ENCODE measurements around the gene CXCR5. TPM values are rescaled to one million over a fixed set of nuclear protein-coding genes. Genes with fewer than 3 reads are reported as not detected.
A peak's percentile ranks its signal among the peaks of the same experiment; 100 is the strongest.

The CXCR5 gene
- total and polyA plus RNA-seq, 10 of the 15 experiments (the other 5 are each of a cell fraction or from before 2014, with no cell fraction given): 0.03 to 0.63 (median 0.25) TPM

DNA sequence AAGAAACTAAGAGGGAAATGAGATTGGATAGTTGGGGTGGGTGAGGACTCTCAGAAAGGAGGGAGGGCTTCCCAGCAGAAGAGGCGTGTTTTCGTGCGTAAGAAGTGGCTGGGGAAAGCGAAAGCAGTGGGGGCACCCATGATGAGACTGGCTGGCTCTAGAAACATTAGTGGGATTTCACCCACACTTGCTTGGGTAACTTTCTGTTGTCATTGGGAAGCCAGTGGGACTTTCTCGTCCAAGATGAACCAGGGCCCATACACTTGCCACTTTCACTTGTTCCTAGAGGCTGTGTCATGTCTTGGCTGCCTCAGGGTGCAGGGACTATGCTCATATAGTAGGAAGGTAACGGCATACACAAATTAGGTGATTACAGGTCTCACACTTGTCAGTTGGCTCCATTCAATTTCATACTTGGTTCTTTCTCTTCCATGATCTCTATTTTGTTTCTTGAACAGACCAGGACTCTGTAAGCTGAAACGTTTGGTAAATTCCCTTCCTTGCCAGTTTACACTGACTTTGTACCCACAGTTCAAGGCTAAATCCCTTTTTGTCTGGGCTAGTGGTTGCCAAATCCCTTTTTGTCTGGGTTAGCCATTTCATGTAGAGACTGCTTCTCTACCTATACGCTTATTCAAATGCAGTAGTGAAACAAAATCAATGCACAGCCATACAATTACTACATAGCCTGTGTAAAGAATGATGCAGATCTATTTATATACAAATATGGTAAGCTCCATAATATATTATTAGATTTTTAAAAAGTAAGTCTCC is 42.0 kb upstream of the CXCR5 start (continued):
- TF ChIP-seq MEF2B (IDR thresholded peaks at IDR 0.05; ENCODE audit: partially characterized antibody, poor library complexity, severe bottlenecking) (no peak), FOS (IDR thresholded peaks at IDR 0.05; ENCODE audit: borderline replicate concordance, extremely low read depth, insufficient read length) (no peak), CHD4 (IDR thresholded peaks at IDR 0.05) (no peak), IRF4 (IDR thresholded peaks at IDR 0.05; ENCODE audit: low read depth, low read length) (0 out of 2 replicates have a peak, but pooled peaks have one; percentile 39), JUNB (IDR thresholded peaks at IDR 0.05) (no peak), STAT1 (conservative IDR thresholded peaks at IDR 0.05) (no peak), RCOR1 (conservative IDR thresholded peaks at IDR 0.05; ENCODE audit: low read depth, low read length) (no peak), FOXK2 (IDR thresholded peaks at IDR 0.05) (no peak), YY1 (IDR thresholded peaks at IDR 0.05; ENCODE audit: low read depth, low read length) (peak; percentile 51; the same call in 1 of the 2 replicates), ETV6 (conservative IDR thresholded peaks at IDR 0.05 in 1 of 2, IDR thresholded peaks at IDR 0.05 in 1 of 2; ENCODE audit: borderline replicate concordance in 1 of 2, low read depth in 1 of 2) (no peak; a peak in 1 of 4 replicates), RB1 (IDR thresholded peaks at IDR 0.05; ENCODE audit: borderline replicate concordance) (no peak), HDAC2 (IDR thresholded peaks at IDR 0.05) (no peak), SPI1 (IDR thresholded peaks at IDR 0.05; ENCODE audit: borderline replicate concordance, insufficient read depth, low read depth, low read length) (no peak), RAD21 (IDR thresholded peaks at IDR 0.05; ENCODE audit: insufficient read depth, low read depth, low read length) (no peak)
- TF ChIP-seq, protein P1, sequence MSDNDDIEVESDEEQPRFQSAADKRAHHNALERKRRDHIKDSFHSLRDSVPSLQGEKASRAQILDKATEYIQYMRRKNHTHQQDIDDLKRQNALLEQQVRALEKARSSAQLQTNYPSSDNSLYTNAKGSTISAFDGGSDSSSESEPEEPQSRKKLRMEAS (IDR thresholded peaks at IDR 0.05; ENCODE audit: low read depth, low read length): no peak
- TF ChIP-seq, protein P2, sequence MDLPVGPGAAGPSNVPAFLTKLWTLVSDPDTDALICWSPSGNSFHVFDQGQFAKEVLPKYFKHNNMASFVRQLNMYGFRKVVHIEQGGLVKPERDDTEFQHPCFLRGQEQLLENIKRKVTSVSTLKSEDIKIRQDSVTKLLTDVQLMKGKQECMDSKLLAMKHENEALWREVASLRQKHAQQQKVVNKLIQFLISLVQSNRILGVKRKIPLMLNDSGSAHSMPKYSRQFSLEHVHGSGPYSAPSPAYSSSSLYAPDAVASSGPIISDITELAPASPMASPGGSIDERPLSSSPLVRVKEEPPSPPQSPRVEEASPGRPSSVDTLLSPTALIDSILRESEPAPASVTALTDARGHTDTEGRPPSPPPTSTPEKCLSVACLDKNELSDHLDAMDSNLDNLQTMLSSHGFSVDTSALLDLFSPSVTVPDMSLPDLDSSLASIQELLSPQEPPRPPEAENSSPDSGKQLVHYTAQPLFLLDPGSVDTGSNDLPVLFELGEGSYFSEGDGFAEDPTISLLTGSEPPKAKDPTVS (IDR thresholded peaks at IDR 0.05; ENCODE audit: low read depth, low read length): no peak
- TF ChIP-seq, protein P3, sequence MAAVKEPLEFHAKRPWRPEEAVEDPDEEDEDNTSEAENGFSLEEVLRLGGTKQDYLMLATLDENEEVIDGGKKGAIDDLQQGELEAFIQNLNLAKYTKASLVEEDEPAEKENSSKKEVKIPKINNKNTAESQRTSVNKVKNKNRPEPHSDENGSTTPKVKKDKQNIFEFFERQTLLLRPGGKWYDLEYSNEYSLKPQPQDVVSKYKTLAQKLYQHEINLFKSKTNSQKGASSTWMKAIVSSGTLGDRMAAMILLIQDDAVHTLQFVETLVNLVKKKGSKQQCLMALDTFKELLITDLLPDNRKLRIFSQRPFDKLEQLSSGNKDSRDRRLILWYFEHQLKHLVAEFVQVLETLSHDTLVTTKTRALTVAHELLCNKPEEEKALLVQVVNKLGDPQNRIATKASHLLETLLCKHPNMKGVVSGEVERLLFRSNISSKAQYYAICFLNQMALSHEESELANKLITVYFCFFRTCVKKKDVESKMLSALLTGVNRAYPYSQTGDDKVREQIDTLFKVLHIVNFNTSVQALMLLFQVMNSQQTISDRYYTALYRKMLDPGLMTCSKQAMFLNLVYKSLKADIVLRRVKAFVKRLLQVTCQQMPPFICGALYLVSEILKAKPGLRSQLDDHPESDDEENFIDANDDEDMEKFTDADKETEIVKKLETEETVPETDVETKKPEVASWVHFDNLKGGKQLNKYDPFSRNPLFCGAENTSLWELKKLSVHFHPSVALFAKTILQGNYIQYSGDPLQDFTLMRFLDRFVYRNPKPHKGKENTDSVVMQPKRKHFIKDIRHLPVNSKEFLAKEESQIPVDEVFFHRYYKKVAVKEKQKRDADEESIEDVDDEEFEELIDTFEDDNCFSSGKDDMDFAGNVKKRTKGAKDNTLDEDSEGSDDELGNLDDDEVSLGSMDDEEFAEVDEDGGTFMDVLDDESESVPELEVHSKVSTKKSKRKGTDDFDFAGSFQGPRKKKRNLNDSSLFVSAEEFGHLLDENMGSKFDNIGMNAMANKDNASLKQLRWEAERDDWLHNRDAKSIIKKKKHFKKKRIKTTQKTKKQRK (IDR thresholded peaks at IDR 0.05; ENCODE audit: low read depth, low read length): no peak
- TF ChIP-seq, protein P4, sequence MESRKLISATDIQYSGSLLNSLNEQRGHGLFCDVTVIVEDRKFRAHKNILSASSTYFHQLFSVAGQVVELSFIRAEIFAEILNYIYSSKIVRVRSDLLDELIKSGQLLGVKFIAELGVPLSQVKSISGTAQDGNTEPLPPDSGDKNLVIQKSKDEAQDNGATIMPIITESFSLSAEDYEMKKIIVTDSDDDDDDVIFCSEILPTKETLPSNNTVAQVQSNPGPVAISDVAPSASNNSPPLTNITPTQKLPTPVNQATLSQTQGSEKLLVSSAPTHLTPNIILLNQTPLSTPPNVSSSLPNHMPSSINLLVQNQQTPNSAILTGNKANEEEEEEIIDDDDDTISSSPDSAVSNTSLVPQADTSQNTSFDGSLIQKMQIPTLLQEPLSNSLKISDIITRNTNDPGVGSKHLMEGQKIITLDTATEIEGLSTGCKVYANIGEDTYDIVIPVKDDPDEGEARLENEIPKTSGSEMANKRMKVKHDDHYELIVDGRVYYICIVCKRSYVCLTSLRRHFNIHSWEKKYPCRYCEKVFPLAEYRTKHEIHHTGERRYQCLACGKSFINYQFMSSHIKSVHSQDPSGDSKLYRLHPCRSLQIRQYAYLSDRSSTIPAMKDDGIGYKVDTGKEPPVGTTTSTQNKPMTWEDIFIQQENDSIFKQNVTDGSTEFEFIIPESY (IDR thresholded peaks at IDR 0.05): no peak
- TF ChIP-seq, protein P5, sequence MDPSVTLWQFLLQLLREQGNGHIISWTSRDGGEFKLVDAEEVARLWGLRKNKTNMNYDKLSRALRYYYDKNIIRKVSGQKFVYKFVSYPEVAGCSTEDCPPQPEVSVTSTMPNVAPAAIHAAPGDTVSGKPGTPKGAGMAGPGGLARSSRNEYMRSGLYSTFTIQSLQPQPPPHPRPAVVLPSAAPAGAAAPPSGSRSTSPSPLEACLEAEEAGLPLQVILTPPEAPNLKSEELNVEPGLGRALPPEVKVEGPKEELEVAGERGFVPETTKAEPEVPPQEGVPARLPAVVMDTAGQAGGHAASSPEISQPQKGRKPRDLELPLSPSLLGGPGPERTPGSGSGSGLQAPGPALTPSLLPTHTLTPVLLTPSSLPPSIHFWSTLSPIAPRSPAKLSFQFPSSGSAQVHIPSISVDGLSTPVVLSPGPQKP (IDR thresholded peaks at IDR 0.05; ENCODE audit: low read depth, low read length): no peak
- TF ChIP-seq, protein P6, sequence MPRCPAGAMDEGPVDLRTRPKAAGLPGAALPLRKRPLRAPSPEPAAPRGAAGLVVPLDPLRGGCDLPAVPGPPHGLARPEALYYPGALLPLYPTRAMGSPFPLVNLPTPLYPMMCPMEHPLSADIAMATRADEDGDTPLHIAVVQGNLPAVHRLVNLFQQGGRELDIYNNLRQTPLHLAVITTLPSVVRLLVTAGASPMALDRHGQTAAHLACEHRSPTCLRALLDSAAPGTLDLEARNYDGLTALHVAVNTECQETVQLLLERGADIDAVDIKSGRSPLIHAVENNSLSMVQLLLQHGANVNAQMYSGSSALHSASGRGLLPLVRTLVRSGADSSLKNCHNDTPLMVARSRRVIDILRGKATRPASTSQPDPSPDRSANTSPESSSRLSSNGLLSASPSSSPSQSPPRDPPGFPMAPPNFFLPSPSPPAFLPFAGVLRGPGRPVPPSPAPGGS (IDR thresholded peaks at IDR 0.05; ENCODE audit: borderline replicate concordance, insufficient read depth, low read depth, low read length, poor library complexity, severe bottlenecking): no peak
